H1 (cell line): ENCODE data around the gene ILK. TPM values are rescaled to one million over a fixed set of nuclear protein-coding genes. Genes with fewer than 3 reads are reported as not detected.

Source experiments
- CTCF ChIA-PET: fragments of 300-600 bp; sonication (Branson Sonifier 250); formaldehyde crosslinking; loops from one replicate; lab custom pipeline; 2021; ENCODE audit not compliant: partially characterized antibody; lab: Charles Lee
- POLR2A ChIA-PET: fragments of 300-600 bp; sonication (Branson Sonifier 250); formaldehyde crosslinking; loops from one replicate; lab custom pipeline; 2021; ENCODE audit warnings: inconsistent platforms; ENCODE audit not compliant: partially characterized antibody; lab: Charles Lee
- DNase-seq, 2 experiments: peaks; one replicate each; pipeline versions ENCODE4 v3.0.0 to v3.0.0-alpha.2; 2010 to 2022; ENCODE audit warnings: low spot score in 2 of 2, low read depth in 1 of 2, mixed read lengths in 1 of 2
- FAIRE-seq: peaks from 2 replicates; lab custom pipeline; 2011; peaks lifted over from hg19 to GRCh38; lab: Jason Lieb, UNC
- H2AFZ ChIP-seq: 2 replicates; pipeline ENCODE4 v1.8.1; 2012; ENCODE audit warnings: low read length, inconsistent platforms
- H2AK5ac ChIP-seq: 2 replicates; pipeline ENCODE4 v1.6.1; 2013; ENCODE audit warnings: low read depth, low read length
- H2BK120ac ChIP-seq: replicated peaks from 2 replicates; pipeline ENCODE3; 2013; ENCODE audit warnings: low read depth, low read length, inconsistent platforms
- H2BK12ac ChIP-seq: 2 replicates; pipeline ENCODE4 v1.6.1; 2013; ENCODE audit warnings: low read depth, low read length
- H2BK15ac ChIP-seq: 2 replicates; pipeline ENCODE4 v1.6.1; 2013; ENCODE audit warnings: low read length
- H2BK20ac ChIP-seq: 2 replicates; pipeline ENCODE4 v1.6.1; 2013; ENCODE audit warnings: low read length
- H2BK5ac ChIP-seq: 2 replicates; pipeline ENCODE4 v1.6.1; 2013; ENCODE audit warnings: low read depth, low read length
- H3K14ac ChIP-seq: 2 replicates; pipeline ENCODE4 v1.6.1; 2013; ENCODE audit warnings: inconsistent platforms; ENCODE audit not compliant: insufficient read length
- H3K18ac ChIP-seq: 2 replicates; pipeline ENCODE4 v1.6.1; 2013; ENCODE audit warnings: low read length; ENCODE audit errors: extremely low read depth
- H3K23ac ChIP-seq: 2 replicates; pipeline ENCODE4 v1.6.1; 2013; ENCODE audit warnings: inconsistent platforms; ENCODE audit not compliant: insufficient read length
- H3K23me2 ChIP-seq: 2 replicates; pipeline ENCODE4 v1.6.1; 2013; ENCODE audit warnings: low read depth, low read length
- H3K27ac ChIP-seq: 2 replicates; pipeline ENCODE4 v1.6.1; 2011; ENCODE audit warnings: low read depth, low read length, inconsistent platforms
- H3K27me3 ChIP-seq, 4 experiments: replicated peaks in 1 of 4; 1 replicate in 1 of 4; 2 replicates in 3 of 4; pipeline versions ENCODE4 v1.6.1 to v1.8.1; 2011 to 2013; ENCODE audit warnings: low read length in 3 of 4, mild to moderate bottlenecking in 3 of 4, inconsistent platforms in 2 of 4, mixed read lengths in 2 of 4, moderate library complexity in 1 of 4; ENCODE audit not compliant: control insufficient read depth in 3 of 4, insufficient read depth in 3 of 4; ENCODE audit errors: extremely low read depth in 1 of 4
- H3K36me3 ChIP-seq, 4 experiments: 2 replicates each; pipeline versions ENCODE4 v1.6.1 to v1.8.1; 2011 to 2013; ENCODE audit warnings: mild to moderate bottlenecking in 4 of 4, low read length in 3 of 4, moderate library complexity in 2 of 4, control low read depth in 1 of 4, inconsistent platforms in 1 of 4; ENCODE audit not compliant: insufficient read depth in 4 of 4, control insufficient read depth in 2 of 4
- H3K4ac ChIP-seq: replicated peaks from 2 replicates; pipeline ENCODE3; 2013; ENCODE audit warnings: low read length, low read depth, mixed read lengths, inconsistent platforms; ENCODE audit not compliant: insufficient read length
- H3K4me1 ChIP-seq, 4 experiments: replicated peaks in 1 of 4; 1 replicate in 1 of 4; 2 replicates in 3 of 4; pipeline versions ENCODE4 v1.6.1 to v1.8.1; 2011 to 2013; ENCODE audit warnings: low read length in 3 of 4, inconsistent platforms in 2 of 4, mixed read lengths in 1 of 4; ENCODE audit not compliant: insufficient read depth in 4 of 4, control insufficient read depth in 3 of 4
- H3K4me2 ChIP-seq, 2 experiments: 2 replicates each; pipeline versions ENCODE4 v1.6.1 to v1.8.1; 2011 to 2013; ENCODE audit warnings: low read depth in 2 of 2, low read length in 2 of 2, control low read depth in 1 of 2, inconsistent platforms in 1 of 2, mild to moderate bottlenecking in 1 of 2; ENCODE audit not compliant: insufficient read depth in 1 of 2
- H3K4me3 ChIP-seq, 4 experiments: fragments of 200-600, 300-600 bp in 1 of 4; sonication (generic), shearing (Covaris generic), sonication (Bioruptor Twin) in 1 of 4; 2 replicates each; pipeline versions ENCODE4 v1.5.1 to v1.8.1; 2011 to 2016; ENCODE audit warnings: low read length in 4 of 4, low read depth in 3 of 4, control low read depth in 2 of 4, inconsistent platforms in 2 of 4, mild to moderate bottlenecking in 2 of 4, mixed read lengths in 1 of 4, moderate library complexity in 1 of 4; ENCODE audit not compliant: insufficient read depth in 2 of 4; ENCODE audit errors: extremely low read depth in 1 of 4
- H3K56ac ChIP-seq: replicated peaks from 2 replicates; pipeline ENCODE3; 2013; ENCODE audit warnings: low read depth, mild to moderate bottlenecking, mixed read lengths, low read length, inconsistent platforms; ENCODE audit not compliant: insufficient read length
- H3K79me1 ChIP-seq: 2 replicates; pipeline ENCODE4 v1.6.1; 2013; ENCODE audit warnings: low read depth, low read length, control low read depth
- H3K79me2 ChIP-seq, 2 experiments: 2 replicates each; pipeline versions ENCODE4 v1.6.1 to v1.8.1; 2012 to 2013; ENCODE audit warnings: low read length in 2 of 2, mild to moderate bottlenecking in 2 of 2, inconsistent platforms in 1 of 2; ENCODE audit not compliant: insufficient read depth in 2 of 2, control insufficient read depth in 1 of 2
- H3K9ac ChIP-seq, 4 experiments: replicated peaks in 1 of 4; 1 replicate in 1 of 4; 2 replicates in 3 of 4; pipeline versions ENCODE4 v1.6.1 to v1.8.1; 2011 to 2013; ENCODE audit warnings: low read depth in 3 of 4, low read length in 3 of 4, control low read depth in 2 of 4, mild to moderate bottlenecking in 2 of 4, moderate library complexity in 2 of 4, inconsistent platforms in 1 of 4; ENCODE audit errors: extremely low read depth in 1 of 4
- H3K9me3 ChIP-seq, 2 experiments: 2 replicates each; pipeline versions ENCODE4 v1.6.1 to v1.8.1; 2012 to 2013; ENCODE audit warnings: mild to moderate bottlenecking in 2 of 2, moderate library complexity in 2 of 2, control low read depth in 1 of 2, inconsistent platforms in 1 of 2, low read depth in 1 of 2, low read length in 1 of 2, mixed read lengths in 1 of 2; ENCODE audit not compliant: insufficient read depth in 2 of 2
- H4K20me1 ChIP-seq, 2 experiments: replicated peaks in 1 of 2; 2 replicates each; pipeline versions ENCODE3 to v1.8.1; 2011 to 2013; ENCODE audit warnings: inconsistent platforms in 2 of 2, low read length in 2 of 2, mild to moderate bottlenecking in 1 of 2; ENCODE audit not compliant: insufficient read depth in 2 of 2, control insufficient read depth in 1 of 2
- H4K5ac ChIP-seq: 2 replicates; pipeline ENCODE4 v1.6.1; 2013; ENCODE audit warnings: low read length, low read depth, mixed read lengths, inconsistent platforms; ENCODE audit not compliant: insufficient read length
- H4K8ac ChIP-seq: 2 replicates; pipeline ENCODE4 v1.8.0; 2013; ENCODE audit warnings: mild to moderate bottlenecking, moderate library complexity, low read length, inconsistent platforms; ENCODE audit not compliant: insufficient read depth; ENCODE audit errors: extremely low read depth
- H4K91ac ChIP-seq: replicated peaks from 2 replicates; pipeline ENCODE3; 2013; ENCODE audit warnings: low read length, mixed read lengths, inconsistent platforms; ENCODE audit not compliant: insufficient read length
- CREB1 ChIP-seq: IDR thresholded peaks from 2 replicates; pipeline ENCODE4 v1.6.1; 2012; ENCODE audit warnings: inconsistent platforms
- CTBP2 ChIP-seq: IDR thresholded peaks from 2 replicates; pipeline ENCODE4 v1.7.0; 2011; ENCODE audit warnings: borderline replicate concordance, mild to moderate bottlenecking, moderate library complexity, mixed read lengths, low read length; ENCODE audit not compliant: insufficient read depth, insufficient read length
- KDM1A ChIP-seq: fragments of 200-600, 300-600 bp; sonication (generic); IDR thresholded peaks from 2 replicates; pipeline ENCODE4 v1.7.1; 2016; ENCODE audit warnings: mild to moderate bottlenecking, low read length, borderline replicate concordance
- MAX ChIP-seq: IDR thresholded peaks from 2 replicates; pipeline ENCODE4 v1.6.1; 2012; ENCODE audit warnings: inconsistent platforms
- RBBP5 ChIP-seq: IDR thresholded peaks from 2 replicates; pipeline ENCODE4 v1.7.1; 2012; ENCODE audit warnings: low read depth, mild to moderate bottlenecking, inconsistent platforms, low read length, moderate library complexity, borderline replicate concordance
- SIN3A ChIP-seq, 2 experiments: IDR thresholded peaks in 1 of 2; conservative IDR thresholded peaks in 1 of 2; 2 replicates each; pipeline ENCODE4 v1.6.1; 2011 to 2012; ENCODE audit warnings: low read length in 2 of 2, improper control_type of control experiment in 1 of 2, low read depth in 1 of 2, mild to moderate bottlenecking in 1 of 2
- SUZ12 ChIP-seq: fragments of 200-600 bp; sonication (generic); IDR thresholded peaks from 2 replicates; pipeline ENCODE4 v1.6.1; 2012; ENCODE audit warnings: mild to moderate bottlenecking, inconsistent platforms, low read length, moderate library complexity, mixed read lengths
- TCF12 ChIP-seq: IDR thresholded peaks from 2 replicates; pipeline ENCODE4 v1.6.1; 2011; ENCODE audit warnings: low read depth, mild to moderate bottlenecking, low read length
- TEAD4 ChIP-seq: IDR thresholded peaks from 2 replicates; pipeline ENCODE4 v1.6.1; 2012; ENCODE audit warnings: low read depth, low read length, inconsistent platforms, mixed read lengths
- ZNF274 ChIP-seq: IDR thresholded peaks from 2 replicates; pipeline ENCODE4 v1.7.0; 2012; ENCODE audit warnings: low read length, borderline replicate concordance; ENCODE audit errors: extremely low read depth
- WGBS, 2 experiments: shearing (Covaris generic) in 1 of 2; methylation state at CpG; one replicate each; pipeline versions ENCODE4 v1.1.6 to v1.1.7; 2013 to 2015; ENCODE audit warnings: low lambda C conversion rate in 2 of 2, mixed read lengths in 2 of 2, inconsistent platforms in 1 of 2, low coverage in 1 of 2, missing lambda C conversion rate in 1 of 2; ENCODE audit not compliant: insufficient replicate concordance in 2 of 2, insufficient coverage in 1 of 2, insufficient read length in 1 of 2; ENCODE audit errors: extremely low coverage in 1 of 2, missing lambda C conversion rate in 1 of 2; 5-methylcytosine and 5-hydroxymethylcytosine counted together
- polyA plus RNA-seq, 7 experiments: library from polyadenylated mRNA; depleted of rRNA in 3 of 7; stranded (reverse) in 5 of 7; unstranded in 2 of 7; fragments of >200 nt in 5 of 7; fragments of 200-250 nt in 2 of 7; gene quantifications; 1 replicate in 5 of 7; 2 replicates in 1 of 7; 4 replicates in 1 of 7; pipeline versions ENCODE4 v1.2.1 to v1.2.3, GENCODE V29; 2011 to 2013; ENCODE audit warnings: missing spikeins in 2 of 7, mixed read lengths in 2 of 7
- total RNA-seq: library from RNA; stranded (reverse); fragmentation: NEBNext Ultra II Directional; extraction: Animal tissue kit (Norgen Biotek cat#: 25700); gene quantifications from 2 replicates; pipeline ENCODE4 v1.2.1, GENCODE V29; 2021

The ILK gene
- total and polyA plus RNA-seq, 2 of the 8 experiments (the other 6 are each of a cell fraction or from before 2014, with no cell fraction given), result 91.4 to 132 TPM

- CTCF ChIA-PET, result interaction anchor here (0.7 to 4.9 kb wide), 2 partner anchors 12 to 17 kb away, joined by 3 to 36 read pairs; no protein-coding TSS in a partner anchor
- Histone ChIP-seq H3K36me3 (no peaks in the 10 kb centered on the region), H3K14ac (no peak overlapping the region), H3K4me2 (peak overlapping the region; percentile 83 to 92), H3K27ac (no peak overlapping the region), H3K56ac (no peak overlapping the region), H3K9me3 (no peaks in the 10 kb centered on the region), H2BK12ac (peak overlapping the region; percentile 42; the same call in 1 of the 2 replicates), H4K5ac (no peak overlapping the region), H4K91ac (no peak overlapping the region), H3K18ac (no peak overlapping the region), H3K4me3 (peak overlapping the region; percentile 30 to 65 (median 46)), H3K27me3 (peaks cover 1 to 36% (median 32%) of the 10 kb centered on the region in 4 experiments), H2BK5ac (no peak overlapping the region), H4K20me1 (peaks cover 0 to 3% of the 10 kb centered on the region in 2 experiments), H2BK15ac (no peak overlapping the region), H2AK5ac (peak overlapping the region; percentile 33; the same call in 1 of the 2 replicates), H3K9ac (peak overlapping the region in 1 of 4 experiments; percentile 56; a peak in 1 of 7 replicates), H4K8ac (peak overlapping the region; percentile 40; the same call in 1 of the 2 replicates), H3K4ac (no peak overlapping the region), H3K23ac (no peak overlapping the region), H3K79me1 (no peaks in the 10 kb centered on the region), H2BK120ac (no peak overlapping the region), H2BK20ac (no peak overlapping the region), H3K4me1 (peaks cover 0 to 7% (median 6%) of the 10 kb centered on the region in 4 experiments; a peak in 4 of 7 replicates), H3K79me2 (no peaks in the 10 kb centered on the region), H3K23me2 (peaks cover 9% of the 10 kb centered on the region), H2AFZ (0 out of 2 replicates have a peak overlapping the region, but pooled peaks have one; percentile 83)
- 37% methylated on average over 5 of the region's 84 CpGs; no CpG with 5 or more reads in 1 of the 2 experiments for WGBS, 2 experiments
- FAIRE-seq (no peak), DNase-seq (peak in 1 of 2 experiments; percentile 52)
- POLR2A ChIA-PET, result interaction anchor here (0.5 to 1.3 kb wide), 3 partner anchors 8 to 26 kb away, joined by 3 to 4 read pairs (median 3); no protein-coding TSS in a partner anchor
- no peak for TF ChIP-seq ZNF274
- no peak for TF ChIP-seq CTBP2
- no peak; the same call in 1 of the 2 replicates for TF ChIP-seq RBBP5
- TF ChIP-seq KDM1A, result no peak
- TF ChIP-seq SUZ12, result peak; percentile 26; the same call in 1 of the 2 replicates
- TF ChIP-seq MAX, result peak; percentile 19; the same call in 1 of the 2 replicates
- no peak for TF ChIP-seq TEAD4
- TF ChIP-seq CREB1, result peak; percentile 46; the same call in 1 of the 2 replicates
- 0 out of 4 replicates have a peak, but pooled peaks of 1 of the 2 experiments have one; percentile 36 for TF ChIP-seq SIN3A (conservative IDR thresholded peaks at IDR 0.05 in 1 of 2, IDR thresholded peaks at IDR 0.05 in 1 of 2; ENCODE audit: low read depth in 1 of 2, low read length in 2 of 2)
- TF ChIP-seq TCF12, result no peak
These were observed 51.6 kb downstream of the ILK start for GRCh38 chr11:6655020-6655789.
